Panc1 (cell line): ENCODE measurements around the gene FGFBP1. TPM values are rescaled to one million over a fixed set of nuclear protein-coding genes. Genes with fewer than 3 reads are reported as not detected.
"Not testable (repeated sequence)": the region's sequence is repeated elsewhere in the genome, so short reads cannot be mapped to it uniquely, and the experiment has no call there.

ENCODE experiments used
- ATAC-seq: fragments of 200-7000 bp; cut with Tn5 transposase; 2 replicates; pipeline ENCODE4 v1.9.1; 2020; ENCODE audit warnings: mild to moderate bottlenecking, moderate library complexity
- BruUV-seq: library from RNA; stranded (reverse); fragments of 400-500 nt; replicated peaks from 2 replicates; lab custom pipeline; 2021; lab: Mats Ljungman, UMichigan
- CTCF ChIA-PET: fragments of 300-600 bp; sonication (Branson Sonifier 250); formaldehyde crosslinking; loops from one replicate; lab custom pipeline; 2022; ENCODE audit warnings: antibody characterized with exemption; lab: Charles Lee
- POLR2A ChIA-PET: fragments of 300-600 bp; sonication (Branson Sonifier 250); formaldehyde crosslinking; loops from one replicate; lab custom pipeline; 2022; ENCODE audit warnings: antibody characterized with exemption; lab: Charles Lee
- DNase-seq: peaks from one replicate; pipeline ENCODE4 v3.0.0-alpha.2; 2010; ENCODE audit warnings: low read depth, low spot score
- H3K27ac ChIP-seq: 2 replicates; pipeline ENCODE4 v1.5.1; 2011; ENCODE audit warnings: mild to moderate bottlenecking, low read length, inconsistent platforms
- H3K27me3 ChIP-seq: fragments of 200-500 bp; sonication (Bioruptor generic); 2 replicates; pipeline ENCODE4 v1.6.0; 2014; ENCODE audit warnings: low read length, inconsistent platforms; ENCODE audit not compliant: control insufficient read depth, insufficient read depth
- H3K36me3 ChIP-seq: fragments of 200-500 bp; sonication (Bioruptor generic); 2 replicates; pipeline ENCODE4 v1.5.1; 2014; ENCODE audit warnings: inconsistent platforms, mild to moderate bottlenecking, low read length, moderate library complexity; ENCODE audit not compliant: control insufficient read depth, insufficient read depth
- H3K4me1 ChIP-seq: 2 replicates; pipeline ENCODE4 v1.5.1; 2011; ENCODE audit warnings: inconsistent platforms, mild to moderate bottlenecking, low read length, moderate library complexity; ENCODE audit not compliant: control insufficient read depth, insufficient read depth
- H3K4me3 ChIP-seq, 2 experiments: 2 replicates each; pipeline ENCODE4 v1.5.1; 2011 to 2012; ENCODE audit warnings: low read depth in 2 of 2, low read length in 2 of 2, mild to moderate bottlenecking in 2 of 2, inconsistent platforms in 1 of 2, moderate library complexity in 1 of 2
- H3K9me3 ChIP-seq: fragments of 200-500 bp; sonication (Bioruptor generic); 2 replicates; pipeline ENCODE4 v1.5.1; 2014; ENCODE audit warnings: low read depth, mild to moderate bottlenecking, inconsistent platforms, low read length, moderate library complexity; ENCODE audit not compliant: control insufficient read depth, insufficient read depth
- POLR2AphosphoS5 ChIP-seq: IDR thresholded peaks from 2 replicates; pipeline ENCODE4 v1.6.1; 2012; ENCODE audit warnings: mild to moderate bottlenecking, low read depth, low read length, moderate library complexity
- SIN3A ChIP-seq: IDR thresholded peaks from 2 replicates; pipeline ENCODE4 v1.6.1; 2012; ENCODE audit warnings: low read depth, mild to moderate bottlenecking, low read length, moderate library complexity, borderline replicate concordance; ENCODE audit not compliant: insufficient read depth
- TCF7L2 ChIP-seq: IDR thresholded peaks from 2 replicates; pipeline ENCODE4 v1.6.1; 2011; ENCODE audit warnings: mild to moderate bottlenecking, low read depth, low read length, inconsistent platforms
- in situ Hi-C: cut with HindIII; loops from 2 replicates; pipeline ENCODE4 v1.10.0; 2016; ENCODE audit warnings: low sequenced_read_pairs, low pct_unique_long_range_greater_than_20kb
- intact Hi-C: fragments of 100-400 bp; cut with micrococcal nuclease; formaldehyde crosslinking; loops from one replicate; pipeline ENCODE4 v1.10.0; 2022; ENCODE audit not compliant: unreplicated experiment
- total RNA-seq: library from RNA; stranded (reverse); gene quantifications from one replicate; pipeline ENCODE4 v1.2.1, GENCODE V29; 2021; ENCODE audit not compliant: unreplicated experiment
- TF ChIP-seq, protein P1 (sequence below): fragments of 450-650 bp; IDR thresholded peaks from 2 replicates; pipeline ENCODE4 v1.5.1; 2017; ENCODE audit warnings: mild to moderate bottlenecking
- TF ChIP-seq, protein P2 (sequence below), 2 experiments: IDR thresholded peaks; 2 replicates each; pipeline ENCODE4 v1.6.1; 2011 to 2012; ENCODE audit warnings: low read depth in 2 of 2, control low read depth in 1 of 2, low read length in 1 of 2, mild to moderate bottlenecking in 1 of 2, moderate library complexity in 1 of 2; ENCODE audit not compliant: insufficient read depth in 1 of 2

Gene FGFBP1
- total RNA-seq, 1 experiment from 2014 or later = 0.39 TPM

DNA sequence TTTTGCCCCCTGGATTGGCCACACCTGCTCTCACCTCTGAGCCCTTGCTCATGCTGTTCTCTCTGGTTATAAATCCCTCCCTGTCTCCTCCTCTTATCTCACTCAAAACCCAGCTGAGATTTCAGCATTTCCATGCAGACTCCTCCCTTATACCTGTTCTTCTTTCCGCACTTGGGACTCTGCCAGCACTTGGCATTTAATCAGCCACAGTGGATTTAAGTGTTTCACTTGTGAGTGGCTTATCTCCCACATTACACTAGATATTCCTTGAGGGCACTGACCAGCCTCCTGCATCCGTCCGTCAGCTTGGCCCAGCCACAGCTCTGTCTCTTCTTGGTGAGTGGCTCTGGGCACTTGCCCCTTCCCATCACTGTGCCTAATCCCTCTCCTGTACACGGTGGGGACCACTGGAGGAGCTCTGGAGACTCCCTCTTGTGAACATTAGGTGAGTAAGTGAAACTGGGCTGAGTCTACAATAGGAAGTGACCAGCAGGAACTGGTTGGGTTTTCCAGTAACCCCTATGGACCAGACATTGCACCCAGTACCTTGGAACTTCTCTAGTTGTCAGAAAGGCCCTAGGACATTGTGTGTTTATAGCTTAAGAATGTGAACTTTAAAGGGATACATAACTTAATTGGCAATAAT is 19.9 kb downstream of the FGFBP1 start:
- no peaks in the 10 kb centered on the region for H3K9me3 ChIP-seq
- intact Hi-C loops = no loop called here
- no peaks in the 10 kb centered on the region; the same call in 1 of the 2 replicates for H3K4me1 ChIP-seq
- no peak overlapping the region for H3K27ac ChIP-seq
- ChIA-PET CTCF (no interaction called here), POLR2A (interaction anchor here (0.5 kb wide), 1 partner anchor 18 kb away, joined by 4 read pairs; no protein-coding TSS in a partner anchor)
- in situ Hi-C loops = no loop called here
- DNase-seq = no peak
- ATAC-seq = no peak
- BruUV-seq = no TSS peak
- TF ChIP-seq, protein P1, sequence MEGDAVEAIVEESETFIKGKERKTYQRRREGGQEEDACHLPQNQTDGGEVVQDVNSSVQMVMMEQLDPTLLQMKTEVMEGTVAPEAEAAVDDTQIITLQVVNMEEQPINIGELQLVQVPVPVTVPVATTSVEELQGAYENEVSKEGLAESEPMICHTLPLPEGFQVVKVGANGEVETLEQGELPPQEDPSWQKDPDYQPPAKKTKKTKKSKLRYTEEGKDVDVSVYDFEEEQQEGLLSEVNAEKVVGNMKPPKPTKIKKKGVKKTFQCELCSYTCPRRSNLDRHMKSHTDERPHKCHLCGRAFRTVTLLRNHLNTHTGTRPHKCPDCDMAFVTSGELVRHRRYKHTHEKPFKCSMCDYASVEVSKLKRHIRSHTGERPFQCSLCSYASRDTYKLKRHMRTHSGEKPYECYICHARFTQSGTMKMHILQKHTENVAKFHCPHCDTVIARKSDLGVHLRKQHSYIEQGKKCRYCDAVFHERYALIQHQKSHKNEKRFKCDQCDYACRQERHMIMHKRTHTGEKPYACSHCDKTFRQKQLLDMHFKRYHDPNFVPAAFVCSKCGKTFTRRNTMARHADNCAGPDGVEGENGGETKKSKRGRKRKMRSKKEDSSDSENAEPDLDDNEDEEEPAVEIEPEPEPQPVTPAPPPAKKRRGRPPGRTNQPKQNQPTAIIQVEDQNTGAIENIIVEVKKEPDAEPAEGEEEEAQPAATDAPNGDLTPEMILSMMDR = no peak
- TF ChIP-seq, protein P2, sequence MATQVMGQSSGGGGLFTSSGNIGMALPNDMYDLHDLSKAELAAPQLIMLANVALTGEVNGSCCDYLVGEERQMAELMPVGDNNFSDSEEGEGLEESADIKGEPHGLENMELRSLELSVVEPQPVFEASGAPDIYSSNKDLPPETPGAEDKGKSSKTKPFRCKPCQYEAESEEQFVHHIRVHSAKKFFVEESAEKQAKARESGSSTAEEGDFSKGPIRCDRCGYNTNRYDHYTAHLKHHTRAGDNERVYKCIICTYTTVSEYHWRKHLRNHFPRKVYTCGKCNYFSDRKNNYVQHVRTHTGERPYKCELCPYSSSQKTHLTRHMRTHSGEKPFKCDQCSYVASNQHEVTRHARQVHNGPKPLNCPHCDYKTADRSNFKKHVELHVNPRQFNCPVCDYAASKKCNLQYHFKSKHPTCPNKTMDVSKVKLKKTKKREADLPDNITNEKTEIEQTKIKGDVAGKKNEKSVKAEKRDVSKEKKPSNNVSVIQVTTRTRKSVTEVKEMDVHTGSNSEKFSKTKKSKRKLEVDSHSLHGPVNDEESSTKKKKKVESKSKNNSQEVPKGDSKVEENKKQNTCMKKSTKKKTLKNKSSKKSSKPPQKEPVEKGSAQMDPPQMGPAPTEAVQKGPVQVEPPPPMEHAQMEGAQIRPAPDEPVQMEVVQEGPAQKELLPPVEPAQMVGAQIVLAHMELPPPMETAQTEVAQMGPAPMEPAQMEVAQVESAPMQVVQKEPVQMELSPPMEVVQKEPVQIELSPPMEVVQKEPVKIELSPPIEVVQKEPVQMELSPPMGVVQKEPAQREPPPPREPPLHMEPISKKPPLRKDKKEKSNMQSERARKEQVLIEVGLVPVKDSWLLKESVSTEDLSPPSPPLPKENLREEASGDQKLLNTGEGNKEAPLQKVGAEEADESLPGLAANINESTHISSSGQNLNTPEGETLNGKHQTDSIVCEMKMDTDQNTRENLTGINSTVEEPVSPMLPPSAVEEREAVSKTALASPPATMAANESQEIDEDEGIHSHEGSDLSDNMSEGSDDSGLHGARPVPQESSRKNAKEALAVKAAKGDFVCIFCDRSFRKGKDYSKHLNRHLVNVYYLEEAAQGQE (IDR thresholded peaks at IDR 0.05; ENCODE audit: insufficient read depth in 1 of 2, low read depth in 2 of 2, low read length in 1 of 2) = no peak
- TF ChIP-seq POLR2AphosphoS5 (no peak), SIN3A (no peak), TCF7L2 (no peak)
- no peak overlapping the region for H3K4me3 ChIP-seq
- no peaks in the 10 kb centered on the region for H3K36me3 ChIP-seq
- no peaks in the 10 kb centered on the region for H3K27me3 ChIP-seq

DNA sequence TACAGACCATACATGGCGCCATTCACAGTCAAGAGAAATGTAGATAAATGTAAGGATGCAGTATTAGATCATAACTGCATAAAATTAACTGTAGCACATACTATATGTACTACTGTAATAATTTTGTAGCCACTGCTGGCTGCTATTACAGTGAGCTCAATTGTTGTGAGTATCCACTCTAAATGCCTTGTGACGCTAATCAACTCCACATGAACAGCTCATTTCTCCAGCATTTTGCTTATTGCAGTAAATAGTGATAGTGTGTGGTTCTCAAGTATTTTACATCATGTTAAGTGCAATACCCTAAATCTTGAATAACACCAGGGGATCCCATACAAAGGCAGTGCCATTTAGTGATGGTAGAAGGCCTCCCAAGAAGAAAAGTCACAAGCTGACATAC is 21.2 kb downstream of the FGFBP1 start:
- ChIA-PET POLR2A (no interaction called here), CTCF (no interaction called here)
- Histone ChIP-seq H3K4me3 (no peak overlapping the region), H3K27me3 (no peaks in the 10 kb centered on the region), H3K9me3 (no peaks in the 10 kb centered on the region), H3K27ac (no peak overlapping the region), H3K4me1 (no peaks in the 10 kb centered on the region; the same call in none of the 2 replicates), H3K36me3 (no peaks in the 10 kb centered on the region)
- in situ Hi-C loops = no loop called here
- ATAC-seq = no peak
- TF ChIP-seq, protein P1 = no peak
- intact Hi-C loops = no loop called here
- DNase-seq = no peak
- BruUV-seq = no TSS peak

DNA sequence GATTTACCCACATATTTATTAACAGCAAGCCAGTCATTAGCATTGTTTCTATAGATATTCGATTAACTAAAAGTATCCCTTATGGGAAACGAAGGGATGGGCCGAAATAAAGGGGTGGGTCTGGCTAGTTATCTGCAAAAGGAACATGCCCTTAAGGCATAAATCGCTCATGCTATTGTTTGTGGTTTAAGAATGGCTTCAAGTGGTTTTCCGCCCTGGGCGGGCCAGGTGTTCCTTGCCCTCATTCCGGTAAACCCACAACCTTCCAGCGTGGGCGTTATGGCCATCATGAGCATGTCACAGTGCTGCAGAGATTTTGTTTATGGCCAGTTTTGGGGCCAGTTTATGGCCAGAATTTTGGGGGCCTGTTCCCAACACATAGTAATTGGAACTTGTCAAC is 22.2 kb downstream of the FGFBP1 start:
- BruUV-seq, CTCF ChIA-PET, DNase-seq: not testable (repeated sequence)

More for the DNA sequence above, 22.2 kb downstream of the FGFBP1 start:
- H3K27me3 ChIP-seq, H3K27ac ChIP-seq, H3K4me3 ChIP-seq, H3K9me3 ChIP-seq, POLR2A ChIA-PET, H3K4me1 ChIP-seq, H3K36me3 ChIP-seq, intact Hi-C loops, in situ Hi-C loops, ATAC-seq: not testable (repeated sequence)
